ENCODE results near the gene POSTN. TPM values are rescaled to one million over a fixed set of nuclear protein-coding genes. Genes with fewer than 3 reads are reported as not detected.

The POSTN gene
- total RNA-seq, 4 donors from 2014 or later = 8.3 to 28.7 (median 16.5) TPM

- no peak for TF ChIP-seq CTCF (IDR thresholded peaks at IDR 0.05)
- TF ChIP-seq POLR2AphosphoS5 (IDR thresholded peaks at IDR 0.05) = no peak
- TF ChIP-seq EP300 (IDR thresholded peaks at IDR 0.05; ENCODE audit: low read depth) = no peak
- TF ChIP-seq POLR2A (IDR thresholded peaks at IDR 0.05) = no peak
- Histone ChIP-seq H3K4me3 (no peak overlapping the region), H3K4me1 (no peaks in the 10 kb centered on the region), H3K27ac (no peak overlapping the region), H3K9me3 (no peaks in the 10 kb centered on the region), H3K27me3 (no peaks in the 10 kb centered on the region), H3K36me3 (no peaks in the 10 kb centered on the region)
- in situ Hi-C loops (cut with MboI; ENCODE audit: low pct_ligation_motif_present in 1 of 4, low pct_unique_long_range_greater_than_20kb in 1 of 4, low sequenced_read_pairs in 3 of 4) = no loop called here
- DNase-seq = no peak
- intact Hi-C loops (cut with DNase I; ENCODE audit: low total_unique reads) = no loop called here
- WGBS, 2 donors (ENCODE audit: low coverage in 1 of 2) = 68 to 77% methylated on average over 2 to 4 of the region's 4 CpGs
Observed at GRCh38 chr13:37586164-37586563, 12.4 kb downstream of the POSTN start.

GRCh38 chr13:37585541-37585940 is 13.0 kb downstream of the POSTN start:
- 45 to 73% methylated on average over 1 of the region's 1 CpG for WGBS, 2 donors (ENCODE audit: low coverage in 1 of 2)
- intact Hi-C loops (cut with DNase I; ENCODE audit: low total_unique reads) = no loop called here
- TF ChIP-seq EP300 (IDR thresholded peaks at IDR 0.05; ENCODE audit: low read depth) = no peak
- TF ChIP-seq POLR2AphosphoS5 (IDR thresholded peaks at IDR 0.05) = no peak
- TF ChIP-seq CTCF (IDR thresholded peaks at IDR 0.05) = no peak
- TF ChIP-seq POLR2A (IDR thresholded peaks at IDR 0.05) = no peak
- no peaks in the 10 kb centered on the region for H3K36me3 ChIP-seq
- in situ Hi-C loops (cut with MboI; ENCODE audit: low pct_ligation_motif_present in 1 of 4, low pct_unique_long_range_greater_than_20kb in 1 of 4, low sequenced_read_pairs in 3 of 4) = no loop called here
- no peak for DNase-seq
- no peaks in the 10 kb centered on the region for H3K27me3 ChIP-seq
- H3K9me3 ChIP-seq = no peaks in the 10 kb centered on the region
- H3K4me1 ChIP-seq = no peaks in the 10 kb centered on the region
- no peak overlapping the region for H3K4me3 ChIP-seq
- no peak overlapping the region for H3K27ac ChIP-seq

- H3K36me3 ChIP-seq = no peaks in the 10 kb centered on the region
- no peaks in the 10 kb centered on the region for H3K9me3 ChIP-seq
Observed at GRCh38 chr13:37576601-37577000, 22.0 kb downstream of the POSTN start.

GRCh38 chr13:37565425-37565824 is 33.1 kb downstream of the POSTN start:
- Histone ChIP-seq H3K4me1 (no peaks in the 10 kb centered on the region), H3K9me3 (no peaks in the 10 kb centered on the region), H3K27me3 (no peaks in the 10 kb centered on the region), H3K4me3 (no peak overlapping the region), H3K27ac (no peak overlapping the region), H3K36me3 (no peaks in the 10 kb centered on the region)
- 42 to 76% methylated on average over 1 of the region's 1 CpG for WGBS, 2 donors (ENCODE audit: low coverage in 1 of 2)
- TF ChIP-seq EP300 (IDR thresholded peaks at IDR 0.05; ENCODE audit: low read depth) (no peak), POLR2AphosphoS5 (IDR thresholded peaks at IDR 0.05) (no peak)
- intact Hi-C loops (cut with DNase I; ENCODE audit: low total_unique reads) = no loop called here
- DNase-seq = no peak
- in situ Hi-C loops (cut with MboI; ENCODE audit: low pct_ligation_motif_present in 1 of 4, low pct_unique_long_range_greater_than_20kb in 1 of 4, low sequenced_read_pairs in 3 of 4) = loop anchor here in 1 of 4 donors (25.0 kb wide), 1 partner anchor 428 kb away; no protein-coding TSS in a partner anchor

More at GRCh38 chr13:37576601-37577000, 22.0 kb downstream of the POSTN start:
- DNase-seq = no peak
- in situ Hi-C loops (cut with MboI; ENCODE audit: low pct_ligation_motif_present in 1 of 4, low pct_unique_long_range_greater_than_20kb in 1 of 4, low sequenced_read_pairs in 3 of 4) = no loop called here
- no peak overlapping the region for H3K27ac ChIP-seq
- H3K27me3 ChIP-seq = no peaks in the 10 kb centered on the region
- TF ChIP-seq CTCF (IDR thresholded peaks at IDR 0.05) = no peak
- TF ChIP-seq POLR2AphosphoS5 (IDR thresholded peaks at IDR 0.05) = no peak
- no peak for TF ChIP-seq POLR2A (IDR thresholded peaks at IDR 0.05)
- no peak for TF ChIP-seq EP300 (IDR thresholded peaks at IDR 0.05; ENCODE audit: low read depth)
- H3K4me3 ChIP-seq = no peak overlapping the region
- H3K4me1 ChIP-seq = no peaks in the 10 kb centered on the region
- intact Hi-C loops (cut with DNase I; ENCODE audit: low total_unique reads) = no loop called here

- H3K4me1 ChIP-seq = no peaks in the 10 kb centered on the region
- no peak overlapping the region for H3K27ac ChIP-seq
- in situ Hi-C loops (cut with MboI; ENCODE audit: low pct_ligation_motif_present in 1 of 4, low pct_unique_long_range_greater_than_20kb in 1 of 4, low sequenced_read_pairs in 3 of 4) = loop anchor here in 1 of 4 donors (25.0 kb wide), 1 partner anchor 424 kb away; no protein-coding TSS in a partner anchor
- intact Hi-C loops (cut with DNase I; ENCODE audit: low total_unique reads) = no loop called here
- no peak for TF ChIP-seq POLR2AphosphoS5 (IDR thresholded peaks at IDR 0.05)
- TF ChIP-seq EP300 (IDR thresholded peaks at IDR 0.05; ENCODE audit: low read depth) = no peak
- no peak for TF ChIP-seq POLR2A (IDR thresholded peaks at IDR 0.05)
- no peak for TF ChIP-seq CTCF (IDR thresholded peaks at IDR 0.05)
- WGBS, 2 donors (ENCODE audit: low coverage in 1 of 2) = 60 to 85% methylated on average over 2 of the region's 2 CpGs
- peaks cover 4 to 7% of the 10 kb centered on the region in 2 donors for H3K9me3 ChIP-seq
- H3K27me3 ChIP-seq = no peaks in the 10 kb centered on the region
- no peak overlapping the region for H3K4me3 ChIP-seq
- DNase-seq = no peak
- H3K36me3 ChIP-seq = no peaks in the 10 kb centered on the region
Observed at GRCh38 chr13:37561031-37561430, 37.5 kb downstream of the POSTN start.
